Breast epithelium (tissue), 4 donors: ENCODE data around the gene SERTAD1. TPM values are rescaled to one million over a fixed set of nuclear protein-coding genes. Genes with fewer than 3 reads are reported as not detected.
"Not testable (repeated sequence)": the region's sequence is repeated elsewhere in the genome, so short reads cannot be mapped to it uniquely, and the experiment has no call there.

Experiments used
- DNase-seq, 2 donors: peaks; one replicate each; pipeline ENCODE4 v3.0.0-alpha.2; 2019; ENCODE audit warnings: low spot score in 2 of 2
- H3K27ac ChIP-seq, 2 donors: fragments of 200-600 bp; sonication (generic) in 1 of 2; one replicate each; pipeline ENCODE4 v1.5.1; 2016 to 2019; ENCODE audit warnings: mild to moderate bottlenecking in 1 of 2
- H3K27me3 ChIP-seq, 2 donors: fragments of 200-600 bp; sonication (generic) in 1 of 2; one replicate each; pipeline versions ENCODE4 v1.5.1 to v1.6.0; 2017 to 2019; ENCODE audit warnings: control low read depth in 1 of 2, mild to moderate bottlenecking in 1 of 2
- H3K36me3 ChIP-seq: fragments of 200-600 bp; one replicate; pipeline ENCODE4 v1.5.1; 2019
- H3K4me1 ChIP-seq, 2 donors: fragments of 200-600 bp; sonication (generic); one replicate each; pipeline ENCODE4 v1.5.1; 2016 to 2019; ENCODE audit warnings: control low read depth in 1 of 2
- H3K4me3 ChIP-seq, 3 donors: fragments of 200-600 bp; sonication (generic); 1 replicate in 2 of 3; 2 replicates in 1 of 3; pipeline ENCODE4 v1.5.1; 2016 to 2019; ENCODE audit warnings: mild to moderate bottlenecking in 3 of 3, moderate library complexity in 2 of 3
- H3K9me3 ChIP-seq, 2 donors: fragments of 200-600 bp; sonication (generic) in 1 of 2; one replicate each; pipeline ENCODE4 v1.5.1; 2016 to 2019; ENCODE audit warnings: control low read depth in 1 of 2
- CTCF ChIP-seq, 3 donors: fragments of 450-650 bp; IDR thresholded peaks; one replicate each; pipeline ENCODE4 v1.5.1; 2016 to 2017; ENCODE audit warnings: antibody characterized with exemption in 3 of 3, mild to moderate bottlenecking in 3 of 3, moderate library complexity in 3 of 3
- POLR2A ChIP-seq: fragments of 450-650 bp; IDR thresholded peaks from one replicate; pipeline ENCODE4 v1.6.1; 2016; ENCODE audit warnings: antibody characterized with exemption, mild to moderate bottlenecking, moderate library complexity
- POLR2AphosphoS5 ChIP-seq, 3 donors: sonication (generic); formaldehyde crosslinking; IDR thresholded peaks; one replicate each; pipeline ENCODE4 v1.6.1; 2017; ENCODE audit warnings: antibody characterized with exemption in 3 of 3
- intact Hi-C: fragments of 100-400 bp; cut with DNase I; formaldehyde crosslinking; loops from one replicate; pipeline ENCODE4 v1.15.1; 2023; ENCODE audit warnings: low total_unique reads
- total RNA-seq, 3 donors: library from RNA; depleted of rRNA; stranded (reverse); fragments of >200 nt; gene quantifications; one replicate each; pipeline ENCODE4 v1.1.0, GENCODE V29; 2016

The SERTAD1 gene
- total RNA-seq, 3 donors from 2014 or later: 10.4 to 25.3 (median 18.0) TPM

- H3K27me3 ChIP-seq: no peaks in the 10 kb centered on the region
- intact Hi-C loops: no loop called here
- no peak for TF ChIP-seq POLR2A
- no peak for TF ChIP-seq CTCF (IDR thresholded peaks at IDR 0.05)
- H3K4me1 ChIP-seq: peaks cover 0 to 2% of the 10 kb centered on the region in 2 donors
- no peaks in the 10 kb centered on the region for H3K36me3 ChIP-seq
- H3K27ac ChIP-seq: no peak overlapping the region
- no peak for DNase-seq
- no peaks in the 10 kb centered on the region for H3K9me3 ChIP-seq
- no peak overlapping the region for H3K4me3 ChIP-seq
These were observed 32.3 kb upstream of the SERTAD1 start for GRCh38 chr19:40457953-40458596.

- Histone ChIP-seq H3K27ac (no peak overlapping the region), H3K27me3 (no peaks in the 10 kb centered on the region), H3K9me3 (no peaks in the 10 kb centered on the region), H3K4me1 (no peaks in the 10 kb centered on the region), H3K36me3 (no peaks in the 10 kb centered on the region), H3K4me3 (no peak overlapping the region)
- intact Hi-C loops: no loop called here
- DNase-seq: no peak
- TF ChIP-seq CTCF (IDR thresholded peaks at IDR 0.05): no peak
- TF ChIP-seq POLR2AphosphoS5 (IDR thresholded peaks at IDR 0.05): no peak
- TF ChIP-seq POLR2A: no peak
These were observed 31.3 kb upstream of the SERTAD1 start for GRCh38 chr19:40457048-40457447.

GRCh38 chr19:40453943-40454342 lies 28.2 kb upstream of the SERTAD1 start:
- intact Hi-C loops, H3K4me1 ChIP-seq, H3K27me3 ChIP-seq, H3K4me3 ChIP-seq, H3K9me3 ChIP-seq, DNase-seq, H3K27ac ChIP-seq, H3K36me3 ChIP-seq: not testable (repeated sequence)

- Histone ChIP-seq H3K4me1 (no peaks in the 10 kb centered on the region), H3K9me3 (no peaks in the 10 kb centered on the region), H3K27ac (no peak overlapping the region), H3K4me3 (no peak overlapping the region), H3K36me3 (no peaks in the 10 kb centered on the region), H3K27me3 (no peaks in the 10 kb centered on the region)
- intact Hi-C loops: no loop called here
- DNase-seq: no peak
- TF ChIP-seq POLR2A: no peak
- no peak for TF ChIP-seq CTCF (IDR thresholded peaks at IDR 0.05)
- TF ChIP-seq POLR2AphosphoS5 (IDR thresholded peaks at IDR 0.05): no peak
These were observed 27.5 kb upstream of the SERTAD1 start for GRCh38 chr19:40453151-40453735.

GRCh38 chr19:40452016-40452415 lies 26.2 kb upstream of the SERTAD1 start:
- H3K27me3 ChIP-seq: no peaks in the 10 kb centered on the region
- no peak overlapping the region for H3K4me3 ChIP-seq
- H3K4me1 ChIP-seq: no peaks in the 10 kb centered on the region
- no peaks in the 10 kb centered on the region for H3K9me3 ChIP-seq
- DNase-seq: no peak
- no peak for TF ChIP-seq POLR2AphosphoS5 (IDR thresholded peaks at IDR 0.05)
- TF ChIP-seq CTCF (IDR thresholded peaks at IDR 0.05): no peak
- TF ChIP-seq POLR2A: no peak
- intact Hi-C loops: no loop called here
- H3K36me3 ChIP-seq: no peaks in the 10 kb centered on the region
- no peak overlapping the region for H3K27ac ChIP-seq
